GM21381 (cell line): ENCODE data around the gene DEXI.

Source experiments
- ATAC-seq: cut with Tn5 transposase; IDR thresholded peaks from one replicate; pipeline ENCODE4 v1.9.1; 2021; ENCODE audit warnings: mild to moderate bottlenecking, moderate library complexity; ENCODE audit not compliant: unreplicated experiment

Gene DEXI

DNA sequence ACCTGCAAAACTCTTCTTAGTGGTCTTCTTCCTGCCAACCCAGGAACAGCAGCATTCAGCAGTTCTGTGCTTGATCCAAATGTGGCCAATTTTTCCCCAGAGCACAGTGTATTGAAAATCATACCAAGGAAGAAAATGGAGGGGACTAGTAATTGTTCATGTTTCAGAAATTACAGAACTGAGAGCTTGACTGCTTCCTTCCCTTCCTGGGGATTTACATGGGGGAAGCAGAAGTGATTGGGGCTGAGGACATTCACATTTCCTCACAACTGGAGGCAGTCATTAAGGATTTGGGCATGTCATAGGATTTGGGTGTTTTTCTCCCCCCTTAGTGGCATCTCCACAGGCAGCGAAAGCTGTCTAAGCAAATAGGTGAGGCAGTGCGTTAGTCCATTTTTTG, 45.5 kb downstream of the DEXI start:
- no peak for ATAC-seq

DNA sequence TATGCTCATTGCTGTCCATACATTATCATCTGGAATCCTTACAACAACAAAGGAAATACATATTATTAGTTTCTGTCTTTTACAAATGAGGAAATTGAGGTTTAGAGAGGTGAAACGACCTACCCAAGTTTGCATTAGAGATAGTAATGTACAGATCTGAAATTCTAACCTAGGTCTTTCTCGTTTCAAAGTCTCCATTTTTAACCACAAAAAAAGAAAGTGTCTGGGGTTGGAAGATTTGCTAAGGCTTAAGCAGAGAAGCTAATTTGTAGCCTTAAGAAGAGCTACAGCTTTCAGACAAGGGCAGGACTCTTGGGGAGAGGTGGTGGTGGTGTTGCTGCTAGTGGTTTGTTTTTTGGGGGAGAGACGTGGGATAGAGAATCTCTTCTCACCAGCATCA, 46.1 kb downstream of the DEXI start:
- no peak for ATAC-seq

DNA sequence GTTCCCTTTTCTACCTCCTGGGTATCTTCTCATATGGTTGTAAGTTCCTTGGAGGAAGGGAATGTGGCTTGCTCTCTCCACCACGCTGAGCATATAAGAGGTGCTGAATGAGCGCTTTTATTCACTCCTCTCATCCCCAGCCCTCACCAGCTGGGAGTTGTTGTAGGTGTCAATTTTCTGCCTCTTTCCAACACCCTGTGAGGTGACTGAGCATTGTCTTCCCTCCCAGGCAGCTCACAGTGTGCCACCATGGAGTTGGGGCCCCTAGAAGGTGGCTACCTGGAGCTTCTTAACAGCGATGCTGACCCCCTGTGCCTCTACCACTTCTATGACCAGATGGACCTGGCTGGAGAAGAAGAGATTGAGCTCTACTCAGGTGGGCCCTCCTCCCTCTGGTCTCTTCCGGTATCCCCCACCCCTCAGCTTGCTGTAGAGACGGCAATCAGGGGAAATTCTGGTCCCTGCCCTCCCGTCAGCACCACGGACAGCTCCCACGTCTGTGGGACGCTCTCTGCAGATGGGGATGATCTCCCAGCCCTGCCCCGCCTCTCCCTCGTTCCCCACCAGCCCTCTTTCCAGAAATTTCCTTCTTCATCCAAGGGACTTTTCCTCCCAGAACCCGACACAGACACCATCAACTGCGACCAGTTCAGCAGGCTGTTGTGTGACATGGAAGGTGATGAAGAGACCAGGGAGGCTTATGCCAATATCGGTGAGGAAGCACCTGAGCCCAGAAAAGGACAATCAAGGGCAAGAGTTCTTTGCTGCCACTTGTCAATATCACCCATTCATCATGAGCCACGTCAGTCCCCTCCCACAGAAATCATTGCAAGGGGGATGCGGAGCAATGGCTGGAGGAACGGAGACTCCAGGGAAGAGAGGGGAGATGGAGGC, 47.0 kb downstream of the DEXI start:
- ATAC-seq = no peak

DNA sequence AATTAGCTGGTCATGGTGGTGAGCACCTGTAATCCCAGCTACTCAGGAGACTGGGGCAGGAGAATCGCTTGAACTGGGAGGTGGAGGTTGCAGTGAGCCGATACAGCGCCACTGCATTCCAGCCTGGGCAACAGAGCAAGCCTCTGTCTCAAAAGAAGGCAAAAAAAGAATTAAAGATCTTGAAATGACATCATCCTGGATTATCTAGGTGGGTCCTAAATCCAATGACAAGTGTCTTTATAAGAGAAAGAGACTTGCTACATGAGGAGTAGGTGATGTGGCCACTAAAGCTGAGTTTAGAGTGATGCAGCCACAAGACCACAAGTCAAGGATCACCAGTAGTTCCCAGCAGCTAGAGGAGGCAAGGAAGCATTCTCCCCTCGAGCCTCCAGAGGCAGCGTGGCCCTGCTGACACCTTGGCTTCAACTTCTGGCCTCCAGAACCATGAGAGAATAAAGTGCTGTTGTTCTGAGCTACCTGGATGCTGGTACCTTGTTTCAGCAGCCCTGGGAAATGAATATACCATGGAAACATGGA, 49.4 kb downstream of the DEXI start:
- ATAC-seq = no peak

DNA sequence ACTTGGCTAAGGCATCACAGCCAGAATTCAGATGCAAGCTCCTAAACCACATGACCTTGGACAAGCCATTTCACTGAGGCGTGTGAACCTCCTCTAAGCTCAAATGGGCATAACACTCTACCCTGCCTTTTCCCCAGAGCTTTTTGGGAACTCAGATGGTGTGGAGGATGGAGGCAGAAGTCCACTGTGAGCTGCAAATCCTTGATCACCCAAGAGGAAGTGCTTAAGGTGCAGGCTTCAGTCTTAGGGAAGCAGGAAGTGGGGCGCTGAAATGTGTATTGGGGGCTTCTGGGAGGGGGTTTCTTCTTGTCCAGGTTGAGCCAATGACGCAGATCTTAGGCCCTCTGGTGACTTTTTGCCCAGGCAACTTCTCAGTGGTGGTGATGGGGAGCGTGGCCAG, 52.4 kb downstream of the DEXI start:
- no peak for ATAC-seq

DNA sequence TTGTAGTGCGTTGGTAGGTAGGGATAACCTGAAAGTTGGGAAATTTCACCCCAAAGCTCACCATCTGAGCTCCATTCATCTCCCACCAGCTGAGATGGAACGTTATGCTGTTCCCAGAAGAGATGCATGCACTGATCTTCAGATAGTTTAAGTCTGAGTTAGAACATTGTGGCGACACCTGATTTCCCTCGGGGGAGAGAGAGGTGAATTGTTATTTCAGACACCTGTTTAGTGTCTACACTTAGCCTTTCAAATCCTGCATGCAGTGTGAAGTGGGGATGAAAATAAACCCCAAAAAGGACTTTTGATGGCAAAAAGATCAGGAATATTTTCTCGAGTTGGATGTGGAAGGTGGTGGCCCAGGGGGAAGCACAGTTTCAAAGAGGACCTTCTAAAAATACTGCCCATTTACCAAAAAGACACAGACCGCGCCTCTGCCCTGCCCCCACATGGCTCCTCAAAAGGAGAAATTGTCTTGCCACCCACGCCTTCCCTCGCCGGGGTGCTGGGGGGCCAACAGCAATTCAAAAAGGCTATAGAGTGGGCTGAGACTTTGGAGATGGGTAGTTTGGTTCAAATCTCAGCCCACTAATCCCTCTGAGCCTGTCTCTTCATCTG, 53.8 kb downstream of the DEXI start:
- ATAC-seq = no peak

DNA sequence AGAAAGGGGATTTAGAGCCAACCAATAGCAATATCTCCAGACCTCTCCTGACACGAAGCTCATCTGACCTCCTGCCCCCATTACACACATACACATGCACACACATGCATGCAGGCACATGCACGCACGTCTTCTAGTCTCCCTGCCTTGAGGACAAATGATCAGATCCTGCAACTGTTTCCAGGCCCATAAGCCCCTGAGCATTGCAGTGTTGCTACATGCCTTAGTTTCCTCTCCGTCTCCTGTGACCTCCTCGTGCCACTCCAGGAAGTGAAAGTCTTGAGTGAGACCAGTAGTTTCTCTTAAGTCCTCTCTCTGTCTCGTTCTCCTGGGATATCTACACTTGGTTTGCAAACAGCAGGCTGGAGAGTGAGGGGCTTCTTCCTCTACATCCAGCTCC, 57.0 kb downstream of the DEXI start:
- no peak for ATAC-seq

DNA sequence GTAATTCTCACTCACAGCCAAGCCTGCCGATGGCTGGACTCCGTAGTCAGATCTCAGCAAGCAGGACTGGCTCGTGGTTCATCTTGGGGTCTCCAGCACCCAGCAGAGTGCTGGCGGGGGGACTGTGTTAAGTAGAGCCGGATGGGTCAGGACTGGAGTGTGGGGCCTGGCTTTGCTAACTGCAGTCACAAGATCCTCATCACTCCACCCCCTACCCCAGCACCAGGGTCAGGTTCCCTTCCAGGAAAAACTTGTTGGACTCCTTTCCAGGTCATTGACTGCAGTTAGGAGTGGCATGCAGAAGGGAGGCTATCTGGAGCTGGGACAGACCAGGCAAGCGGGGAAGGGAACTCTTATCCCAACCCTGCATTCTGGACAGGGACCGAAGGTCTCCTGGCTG, 59.3 kb downstream of the DEXI start:
- ATAC-seq = no peak

DNA sequence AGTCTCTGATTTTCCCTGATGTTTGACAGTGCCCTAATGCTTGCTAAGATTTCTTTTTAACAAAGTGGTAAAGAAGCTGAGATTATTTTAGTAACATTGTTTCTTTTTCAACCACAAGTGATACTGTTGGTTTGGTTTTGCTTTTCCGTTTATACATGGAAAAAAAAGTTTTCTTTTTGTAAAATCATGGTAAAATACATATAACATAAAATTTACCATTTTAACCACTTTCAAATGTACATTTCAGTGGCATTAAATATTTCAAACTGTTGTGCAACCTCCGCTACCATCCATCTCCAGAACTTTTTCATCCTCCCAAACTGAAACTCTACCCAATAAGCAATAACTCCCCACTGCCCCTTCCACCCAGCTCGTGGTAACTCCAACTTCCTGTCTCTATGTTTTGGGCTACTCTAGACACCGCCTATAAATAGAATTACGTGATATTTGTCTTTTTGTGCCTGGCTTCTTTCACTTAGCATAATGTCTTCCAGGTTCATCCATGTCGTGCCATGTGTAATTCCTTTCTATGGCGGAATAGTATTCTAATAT, 60.7 kb downstream of the DEXI start:
- ATAC-seq = no peak

DNA sequence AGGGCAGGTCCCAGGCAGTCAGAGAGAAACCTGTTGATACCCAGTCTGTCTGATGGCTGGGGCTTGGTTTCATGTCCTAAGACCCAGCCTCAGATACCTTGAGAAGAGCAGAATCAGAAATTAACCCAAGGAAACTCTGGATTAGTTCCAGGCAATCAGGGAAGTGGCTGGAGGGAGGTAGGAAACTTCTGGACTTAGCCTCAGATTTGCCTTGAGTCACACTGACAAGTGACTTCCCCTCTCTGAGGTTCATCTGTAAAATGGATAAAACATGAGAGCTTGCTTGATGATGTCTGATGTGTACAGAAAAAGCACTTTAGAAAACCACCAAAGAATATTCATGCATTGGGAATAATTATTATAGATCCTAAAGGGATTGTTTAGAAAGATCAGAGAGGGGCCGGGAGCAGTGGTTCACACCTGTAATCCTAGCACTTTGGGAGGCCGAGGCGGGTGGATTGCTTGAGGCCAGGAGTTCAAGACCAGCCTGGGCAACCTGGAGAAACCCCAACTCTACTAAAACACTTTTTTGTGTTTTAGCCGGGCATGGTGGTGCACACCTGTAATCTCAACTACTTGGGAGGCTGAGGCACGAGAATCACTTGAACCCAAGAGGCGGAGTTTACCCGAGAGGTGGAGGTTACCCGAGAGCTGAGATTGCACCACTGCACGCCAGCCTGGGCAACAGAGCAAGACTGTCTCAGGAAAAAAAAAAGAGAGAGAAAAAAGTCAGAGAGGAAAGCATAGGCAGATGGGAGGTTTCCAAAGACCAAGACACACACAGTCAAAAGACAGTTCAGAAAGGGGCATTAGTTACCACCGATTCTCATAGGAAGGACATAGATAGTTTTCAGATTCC, 61.4 kb downstream of the DEXI start:
- ATAC-seq = no peak

DNA sequence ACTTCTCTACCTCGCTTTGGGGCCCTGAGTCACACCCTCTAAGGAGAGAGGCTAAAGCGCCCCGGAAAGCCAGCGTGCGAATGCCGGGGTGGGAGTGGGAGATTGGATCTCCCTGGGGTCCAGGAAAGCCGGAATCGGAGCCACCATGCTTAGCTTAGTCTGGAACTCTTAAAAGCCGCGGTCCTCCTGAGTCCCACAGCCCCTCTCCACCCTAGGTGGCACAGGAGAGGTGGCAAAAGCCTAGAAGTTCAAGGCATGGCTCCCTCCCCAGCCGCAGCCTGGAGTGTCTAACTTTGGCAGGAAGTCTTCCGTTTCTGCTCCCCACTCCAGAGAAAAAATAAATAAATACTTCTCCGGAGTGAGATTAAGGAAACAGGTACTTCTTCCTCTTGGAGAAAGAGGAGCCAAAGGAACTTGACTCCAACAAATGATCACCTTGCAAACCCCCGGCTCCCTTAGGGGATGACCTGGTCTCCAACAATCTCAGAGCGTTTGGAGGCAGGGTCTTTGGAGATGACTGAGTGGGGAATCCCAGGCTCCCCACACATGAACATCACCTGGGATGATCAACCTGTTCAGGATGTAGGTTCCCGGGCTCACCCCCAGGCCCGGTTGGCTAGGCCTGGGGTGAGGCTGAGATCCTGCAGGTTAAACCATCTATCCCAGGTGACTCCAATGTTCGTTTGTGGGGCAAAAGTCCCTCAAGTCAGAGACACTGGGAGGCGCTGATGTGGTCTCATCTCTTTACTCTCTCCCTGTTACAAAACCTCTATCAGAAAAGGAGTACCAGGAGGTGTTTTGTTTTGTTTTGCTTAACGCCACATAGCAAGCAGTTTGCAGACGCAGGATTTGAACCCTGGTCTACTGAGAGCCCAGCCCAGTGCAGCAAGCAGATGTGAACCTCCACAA, 62.3 kb downstream of the DEXI start:
- no peak for ATAC-seq
